HG02970 (cell line): ENCODE data around the gene GAS2L3.
"Not testable (repeated sequence)": the region's sequence is repeated elsewhere in the genome, so short reads cannot be mapped to it uniquely, and the experiment has no call there.

Experiments used
- ATAC-seq: cut with Tn5 transposase; IDR thresholded peaks from one replicate; pipeline ENCODE4 v1.9.1; 2021; ENCODE audit warnings: mild to moderate bottlenecking, moderate library complexity, moderate number of reproducible peaks; ENCODE audit not compliant: unreplicated experiment, low FRiP score

The GAS2L3 gene

GRCh38 chr12:100572184-100572583 lies 1.3 kb upstream of the GAS2L3 start:
- no peak for ATAC-seq

- no peak for ATAC-seq
These were observed 947 bp downstream of the GAS2L3 start for GRCh38 chr12:100574187-100575074.

- ATAC-seq: no peak
These were observed 3.0 kb downstream of the GAS2L3 start for GRCh38 chr12:100576331-100577036.

- ATAC-seq: no peak
These were observed 5.4 kb downstream of the GAS2L3 start for GRCh38 chr12:100578923-100579322.

GRCh38 chr12:100579844-100580243 lies 6.4 kb downstream of the GAS2L3 start:
- no peak for ATAC-seq

GRCh38 chr12:100584256-100584655 lies 10.8 kb downstream of the GAS2L3 start:
- ATAC-seq: no peak

- ATAC-seq: no peak
These were observed 18.5 kb downstream of the GAS2L3 start for GRCh38 chr12:100591979-100592378.

- no peak for ATAC-seq
These were observed 20.0 kb downstream of the GAS2L3 start for GRCh38 chr12:100593490-100593889.

GRCh38 chr12:100601626-100602025 lies 28.1 kb downstream of the GAS2L3 start:
- no peak for ATAC-seq

- ATAC-seq: not testable (repeated sequence)
These were observed 29.5 kb downstream of the GAS2L3 start for GRCh38 chr12:100602997-100603396.

GRCh38 chr12:100608776-100609175 lies 35.3 kb downstream of the GAS2L3 start:
- ATAC-seq: no peak

- no peak for ATAC-seq
These were observed 37.4 kb downstream of the GAS2L3 start for GRCh38 chr12:100610666-100611430.

- ATAC-seq: no peak
These were observed 39.1 kb downstream of the GAS2L3 start for GRCh38 chr12:100612606-100613005.

GRCh38 chr12:100624571-100624970 lies 51.1 kb downstream of the GAS2L3 start:
- ATAC-seq: no peak

GRCh38 chr12:100632445-100632892 lies 59.0 kb downstream of the GAS2L3 start:
- ATAC-seq: no peak

- ATAC-seq: not testable (repeated sequence)
These were observed 59.8 kb downstream of the GAS2L3 start for GRCh38 chr12:100633082-100633785.

GRCh38 chr12:100643246-100643645 lies 69.8 kb downstream of the GAS2L3 start:
- ATAC-seq: no peak

GRCh38 chr12:100646896-100647295 lies 73.4 kb downstream of the GAS2L3 start:
- no peak for ATAC-seq

- no peak for ATAC-seq
These were observed 77.6 kb downstream of the GAS2L3 start for GRCh38 chr12:100651108-100651507.

GRCh38 chr12:100651694-100652093 lies 78.2 kb downstream of the GAS2L3 start:
- ATAC-seq: no peak
